RKO (cell line): Measurements from ENCODE around the gene SLC6A12.
A peak's percentile ranks its signal among the peaks of the same experiment; 100 is the strongest.
"Not testable (repeated sequence)": the region's sequence is repeated elsewhere in the genome, so short reads cannot be mapped to it uniquely, and the experiment has no call there.

Experiments
- DNase-seq: peaks from one replicate; pipeline ENCODE4 v3.0.0-alpha.2; 2016; ENCODE audit warnings: low spot score

SLC6A12 gene

DNA sequence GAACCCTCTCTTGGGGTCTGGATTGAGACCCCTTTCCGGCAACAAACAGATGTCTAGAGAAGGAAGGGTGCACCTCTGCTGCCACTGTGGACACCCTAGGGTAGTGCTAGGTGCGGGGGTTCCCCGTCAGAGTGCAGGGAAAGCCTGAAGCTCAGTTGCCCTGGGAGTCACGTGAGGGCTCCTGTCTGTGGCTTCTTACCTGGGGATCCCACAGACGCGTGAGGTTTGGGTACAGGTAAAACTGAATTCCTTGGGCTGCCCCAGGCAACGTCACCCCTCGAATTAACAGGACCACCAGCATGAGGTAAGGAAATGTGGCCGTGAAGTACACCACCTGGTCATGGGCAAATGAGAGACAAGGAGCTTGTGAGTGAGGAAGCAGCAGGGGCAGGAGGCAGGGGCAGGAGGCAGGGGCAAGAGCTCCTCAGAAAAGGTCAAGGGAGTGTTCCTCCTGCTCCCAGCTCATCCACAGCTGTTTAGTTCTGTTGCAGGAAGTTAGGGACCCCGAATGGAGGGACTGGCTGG lies 21.0 kb upstream of the SLC6A12 start:
- no peak for DNase-seq

DNA sequence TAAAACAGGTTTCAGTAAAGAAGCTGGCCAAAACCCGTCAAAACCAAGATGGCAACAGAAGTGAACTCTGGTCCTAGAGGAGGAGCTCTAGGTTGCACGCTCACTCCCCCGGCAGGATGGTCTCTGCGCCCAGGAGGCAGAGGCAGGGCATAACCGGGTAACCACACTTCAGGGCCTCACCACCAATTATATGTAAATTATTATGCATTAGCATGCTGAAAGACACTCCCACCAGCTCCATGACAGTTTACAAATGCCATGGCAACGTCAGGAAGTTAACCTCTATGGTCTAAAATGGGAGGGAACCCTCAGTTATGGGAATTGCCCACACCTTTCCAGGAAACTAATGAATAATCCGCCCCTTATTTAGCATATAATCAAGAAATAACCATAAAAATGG lies 20.1 kb upstream of the SLC6A12 start:
- no peak for DNase-seq

DNA sequence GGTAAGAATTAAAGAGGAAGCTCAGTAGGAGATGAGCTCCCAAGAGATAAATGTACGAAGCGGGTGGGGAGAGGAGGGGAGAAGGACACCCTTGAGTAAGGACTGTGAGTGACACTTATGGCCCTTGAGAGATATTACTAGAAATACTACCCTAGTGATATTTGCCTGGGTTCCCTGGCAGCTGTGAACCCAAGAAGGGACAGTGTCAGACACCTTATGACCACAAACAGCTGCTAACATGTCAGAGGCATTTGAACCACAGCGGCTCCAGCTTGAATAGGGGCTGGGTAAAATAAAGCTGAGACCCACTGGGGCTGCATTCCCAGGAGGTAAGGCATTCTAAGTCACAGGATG lies 19.6 kb upstream of the SLC6A12 start:
- no peak for DNase-seq

DNA sequence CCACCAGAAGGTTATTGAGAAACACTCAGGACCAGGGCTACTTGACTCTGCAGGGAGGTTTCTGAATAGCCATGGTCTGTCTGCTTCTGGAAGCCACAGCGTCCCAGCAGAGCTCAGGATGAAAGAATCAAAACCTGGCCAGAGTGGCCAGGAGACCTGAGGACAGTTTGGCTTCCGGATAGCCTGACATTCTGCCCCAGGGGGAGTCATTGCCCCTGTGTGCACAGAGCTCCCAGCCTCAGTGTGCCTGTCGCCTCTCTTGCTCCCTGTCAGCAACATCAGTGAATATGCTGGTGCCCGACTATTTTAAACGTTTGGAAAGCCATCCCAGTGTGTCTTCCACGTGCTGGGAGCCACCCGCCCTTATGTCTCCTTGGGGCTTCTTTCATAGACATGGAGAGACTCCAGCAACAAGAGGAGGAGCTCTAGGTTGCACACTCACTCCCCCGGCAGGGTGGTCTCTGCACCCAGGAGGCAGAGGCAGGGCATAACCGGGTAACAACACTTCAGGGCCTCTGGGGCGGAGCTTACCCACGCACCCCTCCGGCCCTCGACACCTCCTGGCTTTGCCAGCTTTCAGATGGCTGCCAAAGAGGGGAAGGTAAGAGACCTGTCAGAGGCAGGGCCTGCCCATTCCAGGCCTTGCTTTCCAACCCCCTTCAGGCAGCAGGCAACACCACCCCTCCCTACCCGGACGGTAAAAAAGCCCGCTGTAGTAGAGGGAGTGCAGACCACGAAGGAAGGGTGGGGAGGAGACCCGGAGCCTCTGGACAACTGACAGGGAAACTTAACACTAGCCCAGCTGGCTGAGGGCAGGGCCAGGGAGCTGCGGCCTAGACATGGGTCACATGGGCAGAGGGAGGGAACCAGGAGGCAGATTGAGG lies 19.0 kb upstream of the SLC6A12 start:
- no peak for DNase-seq

DNA sequence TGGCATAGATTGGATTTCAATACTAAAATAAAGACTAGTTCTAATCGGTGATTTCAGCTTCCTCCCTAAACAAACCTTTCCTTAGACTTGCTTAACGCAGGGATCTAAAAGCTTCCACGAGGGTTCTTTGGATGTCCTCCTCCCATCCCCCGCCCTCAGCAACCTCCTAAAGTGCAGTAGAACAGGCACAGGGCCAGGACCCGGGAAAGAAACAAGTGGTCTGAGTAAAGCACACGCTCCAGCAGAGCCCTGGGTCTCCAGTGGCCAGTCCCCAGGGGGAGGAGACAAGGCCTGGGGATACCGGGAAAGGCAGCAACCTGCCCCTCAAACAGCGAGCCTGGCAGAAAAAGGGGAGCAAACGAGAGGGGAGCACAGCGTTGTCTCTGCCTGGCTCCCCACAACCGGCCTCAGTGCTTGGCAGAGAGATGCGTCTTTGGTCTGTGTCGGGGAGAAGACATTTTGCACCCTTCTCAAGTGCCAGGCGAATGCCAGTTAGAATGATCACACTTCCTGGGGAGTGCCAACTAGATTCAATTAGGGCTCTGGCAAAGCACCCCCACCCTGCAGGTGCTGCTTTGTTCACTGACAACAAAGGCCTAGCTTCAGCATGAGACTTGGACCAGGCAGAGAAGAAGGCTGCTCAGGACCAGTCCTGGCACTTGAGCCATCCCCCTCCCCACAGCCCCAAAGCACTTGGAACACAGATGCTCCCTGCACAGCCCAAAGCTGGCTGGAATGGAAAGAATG lies 17.1 kb upstream of the SLC6A12 start:
- DNase-seq: no peak

DNA sequence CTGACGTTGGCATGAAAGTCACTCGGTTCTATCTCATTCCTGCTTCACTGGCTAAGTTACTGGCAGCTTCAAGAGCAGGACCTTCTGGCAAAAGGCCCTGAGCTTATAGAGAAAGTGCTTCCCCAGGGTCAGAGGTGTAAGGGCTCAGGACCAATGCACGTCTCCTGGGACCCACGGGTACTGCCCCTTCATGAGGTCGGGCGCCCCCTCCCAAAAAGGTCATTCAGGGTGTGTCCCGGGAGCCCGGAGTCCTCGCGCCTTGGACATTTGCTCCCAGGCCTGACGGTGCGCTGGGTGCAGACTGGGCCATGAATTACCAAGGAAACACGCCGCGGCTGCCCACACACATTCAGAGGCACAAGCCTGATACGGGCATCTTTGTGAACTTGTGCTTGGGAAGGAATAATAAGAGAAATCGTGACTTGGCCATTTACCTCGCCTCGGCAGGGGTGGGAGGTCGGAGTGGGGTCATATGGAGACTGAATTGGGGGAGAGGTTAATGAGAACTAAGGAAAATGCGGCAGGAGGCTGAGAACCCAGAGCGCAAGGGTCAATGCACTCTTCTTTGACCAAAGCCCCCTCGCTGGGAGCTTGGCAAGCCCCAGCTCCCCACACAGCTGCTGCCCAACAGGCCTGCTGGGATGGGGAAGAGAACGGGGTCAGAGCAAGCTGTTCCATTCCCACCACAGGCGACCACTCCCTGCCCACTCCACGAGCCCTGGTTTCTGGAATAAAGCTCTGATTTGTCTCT lies 15.7 kb upstream of the SLC6A12 start:
- DNase-seq: no peak

DNA sequence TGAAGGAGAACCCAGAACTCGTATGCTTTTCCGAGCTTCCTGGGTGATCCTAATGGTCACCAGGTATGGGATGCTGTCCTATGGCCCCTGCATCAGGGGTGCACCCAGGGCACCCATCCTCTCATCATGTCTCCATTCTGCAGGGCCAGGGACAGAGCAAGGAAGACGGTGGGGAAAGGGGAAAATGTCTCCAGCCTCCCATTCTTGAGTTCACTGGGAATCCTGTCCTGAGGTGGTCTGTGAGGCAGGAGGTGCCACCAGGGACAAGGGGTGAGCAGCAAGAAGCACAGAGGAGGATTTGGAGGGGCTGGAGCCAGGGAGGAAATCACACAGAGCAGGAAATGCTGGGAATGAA lies 14.9 kb upstream of the SLC6A12 start:
- no peak for DNase-seq

DNA sequence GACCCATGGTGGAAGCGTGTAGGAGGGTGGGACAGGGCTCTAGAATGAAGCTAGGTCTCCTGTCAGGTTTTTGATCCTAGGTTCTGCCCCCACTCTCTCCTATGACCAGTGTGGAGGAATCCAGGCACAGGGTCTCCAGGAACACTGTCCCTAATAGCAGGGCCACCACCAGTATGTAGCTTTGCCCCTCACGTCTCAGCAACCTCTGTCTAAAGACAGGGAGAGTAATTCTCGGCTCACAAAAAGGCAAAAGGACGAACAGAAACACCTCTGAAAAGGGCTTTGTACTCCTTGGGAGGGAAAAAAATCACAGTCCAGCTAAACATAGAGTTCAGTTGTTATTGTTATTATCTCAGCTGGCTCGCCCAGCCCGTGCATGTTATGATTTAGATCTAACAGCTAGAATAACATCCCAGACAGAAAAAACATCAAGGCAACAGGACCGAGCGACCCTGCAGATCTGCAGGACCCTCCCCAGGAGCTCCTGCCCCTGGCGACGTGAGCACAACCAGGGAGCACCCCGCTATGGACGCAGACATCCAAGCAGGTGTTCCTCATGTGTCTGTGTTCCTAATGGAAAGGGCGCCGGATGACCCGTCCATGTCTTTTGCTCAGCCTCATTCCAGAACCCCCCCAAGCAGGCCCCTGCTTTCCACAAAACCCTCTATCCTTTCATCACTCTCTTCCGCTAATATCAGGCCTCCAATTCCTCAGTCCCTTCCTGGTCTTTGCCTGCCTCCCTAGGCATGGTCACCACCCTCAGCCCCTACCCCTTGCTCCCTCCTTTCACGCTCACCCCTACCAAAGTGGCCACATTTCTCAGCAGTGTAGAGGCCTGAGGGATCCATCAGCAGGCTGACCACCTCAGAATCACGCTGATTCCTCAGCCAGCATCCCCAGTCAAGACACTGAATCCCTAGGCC lies 14.2 kb upstream of the SLC6A12 start:
- no peak for DNase-seq

DNA sequence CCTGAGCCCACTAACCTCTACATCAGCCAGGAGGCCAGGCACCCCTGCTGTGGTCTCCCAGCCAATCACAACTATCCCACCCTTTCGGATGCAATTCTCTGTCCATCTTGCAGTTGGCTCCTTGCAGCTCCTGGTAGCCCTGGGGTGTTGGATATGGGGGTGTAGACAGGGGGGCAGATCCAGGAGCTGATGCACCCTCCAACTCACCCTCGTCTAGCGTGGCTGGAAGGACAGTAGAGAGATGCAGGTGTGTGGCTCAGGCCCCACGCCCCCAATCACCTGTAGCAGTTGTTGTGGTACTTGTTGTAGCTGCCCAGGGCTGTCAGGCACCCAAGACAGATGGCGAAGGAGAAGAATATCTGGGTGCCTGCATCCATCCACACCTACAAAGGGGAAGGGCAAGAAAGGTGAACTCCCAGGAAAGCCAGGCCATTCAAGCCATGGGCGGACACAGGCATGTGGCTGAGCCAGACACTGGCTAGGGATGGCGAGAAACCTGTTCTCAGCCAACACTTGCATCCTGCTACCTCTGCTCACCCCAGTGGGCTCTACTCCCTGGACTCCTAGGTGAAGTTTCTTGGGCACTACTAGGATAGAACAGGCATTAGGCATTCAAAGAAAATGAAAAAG lies 13.4 kb upstream of the SLC6A12 start:
- DNase-seq: no peak

DNA sequence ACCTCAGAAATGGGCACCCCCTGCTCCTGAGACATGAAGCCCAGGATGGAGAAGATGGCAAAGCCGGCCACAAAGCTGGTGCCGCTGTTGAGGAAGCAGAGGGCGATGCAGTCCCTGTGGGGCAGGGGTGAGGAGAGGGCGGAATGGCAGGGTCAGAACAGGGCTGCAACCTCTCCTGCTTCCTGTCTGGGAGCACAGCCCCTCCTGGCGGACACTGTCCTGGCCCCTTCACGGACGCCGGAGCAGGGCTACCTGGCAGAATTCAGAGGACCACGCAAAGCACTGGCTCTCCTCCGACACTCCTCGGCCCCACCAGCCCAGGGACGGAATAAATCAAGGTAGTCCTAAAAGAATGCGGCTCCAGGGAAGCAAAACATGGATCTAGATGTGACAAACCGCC lies 12.4 kb upstream of the SLC6A12 start:
- DNase-seq: no peak

DNA sequence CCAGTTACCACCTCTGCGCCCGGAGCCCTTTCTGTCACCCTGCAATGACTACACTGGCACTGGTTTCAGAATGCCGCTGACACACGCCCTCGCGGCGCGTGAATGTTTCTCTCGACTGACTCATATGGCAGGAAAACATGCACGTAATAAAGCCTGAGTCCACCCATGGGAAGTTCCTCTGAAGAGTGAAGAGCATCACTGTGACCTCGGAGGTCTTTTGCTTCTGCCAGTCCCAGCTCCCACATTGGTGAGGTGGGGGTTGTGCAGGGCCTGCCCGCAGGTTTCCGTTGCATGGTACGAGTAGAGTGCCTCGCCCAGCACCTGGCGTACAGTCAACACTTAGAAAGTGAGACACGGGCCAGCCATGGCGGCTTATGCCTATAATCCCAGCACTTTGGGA lies 11.1 kb upstream of the SLC6A12 start:
- peak; percentile 5 for DNase-seq

DNA sequence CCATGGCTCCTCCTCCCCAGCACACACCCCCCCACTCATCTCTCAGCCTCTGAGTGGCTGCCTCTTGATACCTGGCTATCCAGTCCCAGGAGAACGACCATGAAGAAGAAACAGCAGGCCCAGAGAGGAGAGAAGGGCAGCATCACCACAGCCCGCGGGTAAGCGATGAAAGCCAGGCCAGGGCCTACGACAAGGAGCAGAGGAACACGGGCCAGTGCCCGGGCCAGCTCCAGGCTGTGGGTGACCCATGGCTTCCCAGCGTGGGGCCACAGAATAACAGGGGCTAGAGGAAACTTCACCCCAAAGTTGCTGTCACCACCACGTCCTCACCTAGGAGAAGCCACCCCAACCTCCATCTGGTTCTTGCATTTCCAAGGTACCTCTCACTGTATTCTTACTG lies 10.4 kb upstream of the SLC6A12 start:
- no peak for DNase-seq

DNA sequence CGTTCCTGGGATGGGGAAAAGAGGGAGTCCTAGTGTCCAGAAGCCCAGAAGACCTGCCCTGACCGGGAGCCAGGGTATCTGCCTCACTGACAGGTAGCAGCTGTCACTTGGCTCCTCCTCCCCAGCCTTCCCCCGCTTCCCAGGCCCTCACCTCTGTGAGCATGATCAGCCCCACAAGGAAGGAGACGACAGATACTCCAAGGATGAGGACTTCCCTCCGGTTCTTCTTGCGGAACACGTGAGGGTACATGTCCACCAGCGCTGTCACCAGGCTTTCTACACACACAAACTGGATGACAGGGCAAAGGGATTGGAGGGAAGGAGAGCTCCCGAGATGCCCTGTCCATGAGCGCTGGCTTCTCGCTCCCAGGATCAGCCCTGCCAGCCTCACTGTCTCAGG lies 9.9 kb upstream of the SLC6A12 start:
- DNase-seq: no peak

DNA sequence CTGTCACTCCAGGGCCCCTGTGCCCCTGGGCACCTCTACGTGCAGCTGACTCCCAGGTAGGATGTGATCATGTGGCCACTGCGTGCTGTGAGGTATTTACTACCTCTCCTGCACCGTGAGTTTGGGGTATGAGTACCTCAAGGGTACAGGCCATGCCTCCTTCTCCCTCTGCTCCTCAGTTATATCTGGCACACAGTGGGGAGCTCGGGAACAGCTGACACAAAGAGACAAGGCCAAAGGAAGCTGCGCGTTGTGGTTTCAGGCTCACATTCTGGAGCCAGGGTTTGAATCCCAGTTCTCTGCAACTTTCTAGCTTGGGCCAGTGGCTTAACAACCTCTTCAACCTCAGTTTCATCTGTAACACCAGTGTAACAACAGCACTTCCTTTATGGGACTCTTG lies 7.8 kb upstream of the SLC6A12 start:
- DNase-seq: no peak

DNA sequence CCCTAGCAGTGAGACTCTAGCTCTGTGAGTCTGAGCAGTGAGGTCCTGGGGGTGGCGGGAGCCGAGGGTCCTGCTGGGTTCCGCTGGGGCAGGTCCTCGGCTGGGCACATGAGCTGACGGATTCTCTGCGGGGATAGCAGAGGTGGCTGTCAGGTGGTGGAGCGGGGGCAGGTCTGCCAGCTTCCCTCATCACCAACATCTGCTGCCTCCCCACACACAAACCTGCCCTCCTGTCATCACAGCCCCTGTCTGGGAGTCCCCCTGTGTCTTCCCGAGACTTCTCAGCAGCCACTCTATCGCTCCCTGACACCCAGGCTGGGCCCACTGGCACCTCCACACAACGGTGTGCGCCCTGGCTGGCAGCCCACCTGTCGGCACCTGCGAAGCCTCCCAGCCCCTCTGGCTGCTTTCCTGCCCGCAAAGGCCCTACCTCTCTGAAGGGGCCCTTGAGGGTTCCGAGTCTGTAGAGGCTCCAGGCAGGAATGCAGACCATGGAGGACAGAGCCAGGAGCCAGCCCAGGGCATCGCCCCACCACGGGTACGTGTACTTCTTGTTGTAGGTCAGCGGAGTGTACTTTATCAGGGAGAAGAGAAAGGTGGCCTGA lies 7.1 kb upstream of the SLC6A12 start:
- DNase-seq: no peak

DNA sequence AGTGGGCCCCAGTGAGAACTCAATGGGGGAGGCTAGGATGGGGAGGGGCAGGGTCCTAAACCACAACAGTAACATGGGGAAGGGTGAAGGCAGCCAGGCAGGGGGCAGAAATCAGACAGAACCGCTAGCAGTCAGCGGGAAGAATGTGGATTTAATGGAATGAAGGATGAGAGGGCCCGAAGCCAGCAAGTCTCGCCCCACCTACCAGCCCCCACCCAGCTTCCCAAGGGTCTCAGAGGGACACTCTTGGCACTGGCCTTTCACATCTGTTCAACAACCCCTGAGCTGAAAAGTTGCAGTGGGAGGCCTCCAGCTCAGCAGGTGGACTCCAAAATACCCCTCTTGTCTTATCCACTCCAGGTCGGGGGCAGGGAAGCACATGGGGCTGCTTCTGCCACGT lies 6.5 kb upstream of the SLC6A12 start:
- no peak for DNase-seq

DNA sequence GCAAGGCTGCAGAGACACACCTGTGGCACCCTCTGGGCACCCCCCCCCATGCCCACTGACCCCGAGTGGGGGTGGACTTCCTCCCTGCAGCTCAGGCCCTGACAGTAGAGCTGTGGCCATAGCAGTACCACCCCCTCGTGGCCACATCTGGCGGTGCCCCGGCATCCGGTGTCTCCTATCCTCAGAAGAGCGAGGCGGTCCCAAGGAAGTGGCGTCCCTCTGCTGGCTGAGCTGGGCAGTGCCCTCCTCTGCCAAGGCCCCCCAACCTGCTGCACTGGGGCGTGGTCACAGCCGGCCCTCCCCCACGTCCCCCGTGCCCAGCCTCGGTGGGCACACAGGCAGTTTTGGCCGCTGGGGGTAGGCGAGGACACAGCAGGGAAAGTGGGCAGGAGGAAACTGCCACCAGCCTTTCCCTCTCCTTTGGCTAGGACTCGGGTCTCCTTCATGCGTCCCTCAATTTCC lies 6.0 kb upstream of the SLC6A12 start:
- DNase-seq: peak; percentile 68

DNA sequence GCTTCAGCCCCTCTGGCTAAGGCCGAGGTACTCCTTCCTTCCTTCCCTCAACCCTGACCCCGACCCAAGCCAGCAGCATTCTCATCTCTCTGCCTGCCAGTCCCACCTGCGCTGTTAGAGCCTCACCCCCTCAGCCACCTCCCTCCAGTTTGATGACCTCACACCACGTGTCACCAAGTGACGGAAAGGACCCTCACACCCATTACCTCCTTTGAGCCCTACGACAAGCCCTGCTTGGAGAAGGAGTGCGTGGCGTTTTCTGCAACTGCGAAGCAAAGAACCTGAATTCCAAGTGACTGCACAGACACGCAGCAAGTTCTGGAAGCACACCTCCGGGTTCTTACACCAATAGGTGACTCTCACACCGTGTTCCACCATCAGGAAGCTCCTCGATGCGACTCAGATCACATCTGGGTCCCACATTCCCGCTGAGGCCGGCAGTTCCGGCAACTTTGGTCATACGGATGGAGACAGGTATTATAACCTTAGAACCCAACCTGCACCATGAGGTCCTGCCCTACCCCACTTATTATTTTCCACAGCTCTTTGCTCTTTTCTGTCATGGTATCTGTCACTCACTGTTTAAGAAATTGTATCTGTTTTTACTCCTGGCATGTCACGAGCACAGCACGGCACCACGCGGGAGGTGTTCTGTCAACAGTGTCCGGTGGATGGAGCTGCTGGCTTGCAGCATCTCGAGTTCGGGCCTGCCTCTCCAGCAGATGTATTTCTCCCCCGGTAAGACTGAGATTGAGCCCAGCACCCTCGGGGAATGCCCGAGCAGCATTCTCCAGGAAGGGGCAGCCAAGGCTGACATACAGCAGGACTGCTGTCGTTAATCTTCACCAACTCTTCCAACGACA lies 5.0 kb upstream of the SLC6A12 start:
- no peak for DNase-seq

DNA sequence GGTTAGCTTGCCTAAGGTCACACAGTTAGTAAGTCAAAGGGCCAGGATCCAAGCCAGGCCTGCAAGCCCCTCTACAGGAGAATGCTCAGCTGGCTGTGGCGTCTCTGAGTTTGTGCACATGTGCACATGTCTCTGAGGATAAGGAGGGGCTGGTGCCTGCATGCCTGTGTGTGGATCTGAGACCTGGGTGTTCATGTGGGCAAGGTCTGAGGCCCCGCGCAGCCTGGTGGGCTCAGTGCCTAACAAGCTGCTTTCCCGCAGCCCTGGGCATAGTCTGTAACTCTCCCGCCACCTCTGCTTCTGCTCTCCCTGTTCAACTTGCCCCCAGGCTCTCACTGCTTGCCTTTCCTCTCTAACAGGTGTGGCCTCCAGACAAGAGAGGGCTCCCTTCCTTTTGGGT lies 4.3 kb upstream of the SLC6A12 start:
- DNase-seq: no peak

DNA sequence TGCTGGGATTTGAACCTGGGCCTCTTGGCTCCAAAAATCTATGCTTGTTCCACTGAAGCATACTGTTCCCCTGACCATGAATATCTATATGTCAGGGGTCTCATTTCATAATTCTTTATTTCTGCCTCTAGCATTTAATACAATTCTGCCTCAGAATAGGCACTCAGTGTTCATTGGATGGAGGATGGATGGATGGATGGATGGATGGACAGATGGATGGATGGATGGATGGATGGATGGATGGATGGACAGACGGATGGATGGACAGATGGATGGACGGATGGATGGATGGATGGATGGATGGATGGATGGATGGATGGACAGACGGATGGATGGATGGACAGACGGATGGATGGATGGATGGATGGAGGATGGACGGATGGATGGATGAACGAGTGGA lies 3.1 kb upstream of the SLC6A12 start:
- not testable (repeated sequence) for DNase-seq
